Endothelial cell of umbilical vein (primary cell): ENCODE measurements around the gene STAG1. TPM values are rescaled to one million over a fixed set of nuclear protein-coding genes. Genes with fewer than 3 reads are reported as not detected.

Experiments used
- BruUV-seq: library from RNA; stranded (reverse); fragments of 400-500 nt; replicated peaks from 2 replicates; lab custom pipeline; 2021; lab: Mats Ljungman, UMichigan
- CTCF ChIA-PET: fragments of 300-600, 350-600 bp; sonication (Branson Sonifier 250); formaldehyde crosslinking; loops from one replicate; lab custom pipeline; 2021; ENCODE audit warnings: antibody characterized with exemption, inconsistent platforms; lab: Charles Lee
- POLR2A ChIA-PET: fragments of 300-600, 350-600 bp; sonication (Branson Sonifier 250); formaldehyde crosslinking; loops from one replicate; lab custom pipeline; 2021; ENCODE audit warnings: antibody characterized with exemption, inconsistent platforms; lab: Charles Lee
- DNase-seq: peaks from one replicate; pipeline ENCODE4 v3.0.0-alpha.2; 2011; ENCODE audit warnings: low read depth, low spot score
- FAIRE-seq: peaks from 2 replicates; lab custom pipeline; 2011; peaks lifted over from hg19 to GRCh38; lab: Jason Lieb, UNC
- H2AFZ ChIP-seq: 2 replicates; pipeline ENCODE4 v1.6.0; 2012; ENCODE audit warnings: low read depth, low read length, control low read depth, inconsistent platforms
- H3K27ac ChIP-seq: 2 replicates; pipeline ENCODE4 v1.5.1; 2011; ENCODE audit warnings: low read depth, mild to moderate bottlenecking, control low read depth, low read length, moderate library complexity; ENCODE audit not compliant: insufficient read depth
- H3K27me3 ChIP-seq, 2 experiments: 2 replicates each; pipeline versions ENCODE4 v1.6.0 to v1.6.1; 2011; ENCODE audit warnings: low read length in 2 of 2, mixed read lengths in 1 of 2; ENCODE audit not compliant: control insufficient read depth in 2 of 2, insufficient read depth in 2 of 2
- H3K36me3 ChIP-seq, 2 experiments: 2 replicates in 1 of 2; 3 replicates in 1 of 2; pipeline ENCODE4 v1.5.1; 2011; ENCODE audit warnings: low read length in 2 of 2, mild to moderate bottlenecking in 1 of 2, moderate library complexity in 1 of 2; ENCODE audit not compliant: control insufficient read depth in 2 of 2, insufficient read depth in 2 of 2; ENCODE audit errors: extremely low read depth in 1 of 2
- H3K4me1 ChIP-seq: 3 replicates; pipeline ENCODE4 v1.5.1; 2011; ENCODE audit warnings: mild to moderate bottlenecking, low read length; ENCODE audit not compliant: control insufficient read depth, insufficient read depth; ENCODE audit errors: extremely low read depth
- H3K4me2 ChIP-seq: 2 replicates; pipeline ENCODE4 v1.6.1; 2011; ENCODE audit warnings: low read length, control low read depth, mixed read lengths; ENCODE audit not compliant: insufficient read depth
- H3K4me3 ChIP-seq, 3 experiments: fragments of 200-600 bp in 1 of 3; sonication (generic), shearing (Covaris generic) in 1 of 3; replicated peaks in 1 of 3; 2 replicates each; pipeline ENCODE4 v1.5.1; 2011 to 2016; ENCODE audit warnings: control low read depth in 3 of 3, low read length in 3 of 3, mild to moderate bottlenecking in 2 of 3, inconsistent platforms in 1 of 3, low read depth in 1 of 3, moderate library complexity in 1 of 3; ENCODE audit not compliant: insufficient read depth in 1 of 3
- H3K79me2 ChIP-seq: 2 replicates; pipeline ENCODE4 v1.6.0; 2012; ENCODE audit warnings: low read length, inconsistent platforms; ENCODE audit not compliant: control insufficient read depth, insufficient read depth
- H3K9ac ChIP-seq: replicated peaks from 2 replicates; pipeline ENCODE3; 2011; ENCODE audit warnings: low read length, control low read depth; ENCODE audit not compliant: insufficient read depth; ENCODE audit errors: extremely low read depth
- H3K9me1 ChIP-seq: replicated peaks from 3 replicates; pipeline ENCODE4 v1.6.0; 2011; ENCODE audit warnings: mild to moderate bottlenecking, low read length; ENCODE audit not compliant: control insufficient read depth, insufficient read depth; ENCODE audit errors: extremely low read depth
- H3K9me3 ChIP-seq: replicated peaks from 2 replicates; pipeline ENCODE4 v1.5.1; 2012; ENCODE audit warnings: low read length, inconsistent platforms; ENCODE audit not compliant: control insufficient read depth, insufficient read depth
- H4K20me1 ChIP-seq: replicated peaks from 2 replicates; pipeline ENCODE3; 2011; ENCODE audit warnings: mild to moderate bottlenecking, low read length; ENCODE audit not compliant: control insufficient read depth, insufficient read depth; ENCODE audit errors: extremely low read depth
- EZH2 ChIP-seq: IDR thresholded peaks from 2 replicates; pipeline ENCODE4 v1.6.1; 2012; ENCODE audit warnings: borderline replicate concordance, low read depth, mild to moderate bottlenecking, moderate library complexity, low read length, inconsistent platforms; ENCODE audit not compliant: severe bottlenecking
- FOS ChIP-seq: IDR thresholded peaks from 2 replicates; pipeline ENCODE4 v1.6.1; 2011; ENCODE audit warnings: mild to moderate bottlenecking, low read length, moderate library complexity, borderline replicate concordance; ENCODE audit not compliant: insufficient read depth
- GATA2 ChIP-seq: IDR thresholded peaks from 2 replicates; pipeline ENCODE4 v1.7.0; 2011; ENCODE audit warnings: low read depth, mild to moderate bottlenecking, moderate library complexity, mixed read lengths, low read length; ENCODE audit not compliant: insufficient read length, insufficient read depth
- JUN ChIP-seq: IDR thresholded peaks from 2 replicates; pipeline ENCODE4 v1.6.1; 2011; ENCODE audit warnings: borderline replicate concordance, low read depth; ENCODE audit not compliant: insufficient read length, insufficient read depth
- MYC ChIP-seq: IDR thresholded peaks from one replicate; pipeline ENCODE4 v1.6.1; 2011; ENCODE audit warnings: mild to moderate bottlenecking, low read depth, low read length
- POLR2A ChIP-seq: IDR thresholded peaks from 2 replicates; pipeline ENCODE4 v1.6.1; 2012; ENCODE audit warnings: low read depth, mild to moderate bottlenecking, control low read depth, low read length
- POLR2AphosphoS5 ChIP-seq: IDR thresholded peaks from 2 replicates; pipeline ENCODE4 v1.6.1; 2012; ENCODE audit warnings: low read depth, mild to moderate bottlenecking, control low read depth, low read length, moderate library complexity; ENCODE audit not compliant: insufficient read depth
- dilution Hi-C: fragments of 300-500 bp; cut with MboI; formaldehyde crosslinking; loops from one replicate; pipeline ENCODE4 v1.15.0; 2019; ENCODE audit warnings: low sequenced_read_pairs; ENCODE audit not compliant: extremely low pct_ligation_motif_present
- intact Hi-C: fragments of 100-400 bp; cut with micrococcal nuclease; formaldehyde crosslinking; loops from one replicate; pipeline ENCODE4 v1.10.0; 2022
- polyA plus RNA-seq, 4 experiments: library from polyadenylated mRNA; depleted of rRNA in 3 of 4; stranded (reverse) in 3 of 4; unstranded in 1 of 4; fragments of >200 nt; gene quantifications; 2 replicates each; pipeline versions ENCODE4 v1.2.1 to v1.2.3, GENCODE V29; 2011 to 2012; ENCODE audit warnings: missing spikeins in 1 of 4
- total RNA-seq: library from RNA; stranded (reverse); gene quantifications from 2 replicates; pipeline ENCODE4 v1.2.3, GENCODE V29; 2021
- TF ChIP-seq, protein P1 (sequence below), 2 donors: IDR thresholded peaks; 1 replicate in 1 of 2; 2 replicates in 1 of 2; pipeline ENCODE4 v1.5.1; 2011; ENCODE audit warnings: low read length in 2 of 2, mild to moderate bottlenecking in 2 of 2, moderate library complexity in 2 of 2, control low read depth in 1 of 2, inconsistent platforms in 1 of 2, low read depth in 1 of 2; ENCODE audit not compliant: insufficient read depth in 1 of 2; ENCODE audit errors: extremely low read depth in 1 of 2
- TF ChIP-seq, protein P2 (sequence below): IDR thresholded peaks from 2 replicates; pipeline ENCODE4 v1.6.1; 2011; ENCODE audit not compliant: insufficient read depth, insufficient read length

The STAG1 gene
- total and polyA plus RNA-seq, 2 donors (not counting 3 experiments of a cell fraction or from before 2014, with no cell fraction given), result 7.4 to 42.1 TPM

- ChIA-PET CTCF (interaction anchor here (0.6 to 3.9 kb wide), 62 partner anchors 7 to 786 kb away, joined by 3 to 253 read pairs (median 6); partner anchors contain the start of genes MSL2, NCK1 and PPP2R3A), POLR2A (interaction anchor here (0.9 to 1.7 kb wide), 7 partner anchors 67 to 682 kb away, joined by 3 to 17 read pairs (median 6); partner anchors contain the start of genes MSL2, NCK1 and SLC35G2)
- no peaks in the 10 kb centered on the region for H3K36me3 ChIP-seq
- BruUV-seq, result no TSS peak
- peak overlapping the region; percentile 86 for H3K27ac ChIP-seq
- peak overlapping the region; percentile 96 for H3K9ac ChIP-seq
- peaks cover 47% of the 10 kb centered on the region for H3K79me2 ChIP-seq
- dilution Hi-C loops, result no loop called here
- TF ChIP-seq EZH2 (no peak), MYC (no peak), POLR2AphosphoS5 (peak; percentile 54), POLR2A (peak; percentile 62)
- no peaks in the 10 kb centered on the region for H4K20me1 ChIP-seq
- H3K27me3 ChIP-seq, result no peaks in the 10 kb centered on the region
- FAIRE-seq (peak; percentile 72), DNase-seq (peak; percentile 84)
- peak overlapping the region; percentile 95 for H3K4me2 ChIP-seq
- H3K4me1 ChIP-seq, result peaks cover 19% of the 10 kb centered on the region
- H3K9me3 ChIP-seq, result no peaks in the 10 kb centered on the region
- peak overlapping the region; percentile 59 to 93 (median 82) for H3K4me3 ChIP-seq
- H3K9me1 ChIP-seq, result no peaks in the 10 kb centered on the region
- intact Hi-C loops, result loop anchor here (1.0 to 10.0 kb wide), 12 partner anchors 67 to 676 kb away; partner anchors contain the start of genes MSL2, NCK1 and PCCB
- peak overlapping the region; percentile 58 for H2AFZ ChIP-seq
Measured at GRCh38 chr3:136751316-136752171, 634 bp downstream of the STAG1 start.

DNA sequence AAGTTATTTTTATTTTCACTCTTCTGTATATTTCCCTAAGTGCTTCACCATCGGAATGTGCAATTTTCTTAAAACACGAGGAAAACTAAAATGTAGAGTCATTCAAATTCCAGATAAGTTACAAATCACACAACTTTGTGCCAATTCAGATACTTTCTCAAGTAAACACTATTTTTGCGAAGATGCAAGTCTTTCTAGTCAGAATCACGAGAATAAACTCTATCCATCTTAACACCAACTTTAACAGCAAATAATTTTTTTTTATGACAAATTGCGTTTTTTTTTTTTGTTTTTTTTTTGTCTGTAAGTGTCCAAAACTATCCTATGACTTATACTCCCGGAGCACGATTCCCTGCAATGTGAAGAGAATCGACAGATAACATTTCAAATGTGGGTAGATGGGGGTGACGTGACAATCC, 1.3 kb downstream of the STAG1 start:
- FAIRE-seq (no peak), DNase-seq (no peak)
- H3K36me3 ChIP-seq, result no peaks in the 10 kb centered on the region
- no peaks in the 10 kb centered on the region for H3K9me1 ChIP-seq
- peak overlapping the region; percentile 9 for H2AFZ ChIP-seq
- ChIA-PET CTCF (interaction anchor here (1.8 to 3.9 kb wide), 6 partner anchors 262 to 676 kb away, joined by 14 to 253 read pairs (median 116); no protein-coding TSS in a partner anchor), POLR2A (no interaction called here)
- intact Hi-C loops (loop anchor here (5.0 to 10.0 kb wide), 3 partner anchors 144 to 609 kb away; no protein-coding TSS in a partner anchor), dilution Hi-C loops (no loop called here)
- peak overlapping the region; percentile 59 to 93 (median 82) for H3K4me3 ChIP-seq
- no peaks in the 10 kb centered on the region for H4K20me1 ChIP-seq
- H3K9me3 ChIP-seq, result no peaks in the 10 kb centered on the region
- peaks cover 24% of the 10 kb centered on the region for H3K4me1 ChIP-seq
- peak overlapping the region; percentile 95 for H3K4me2 ChIP-seq
- H3K27me3 ChIP-seq, result no peaks in the 10 kb centered on the region
- H3K9ac ChIP-seq, result peak overlapping the region; percentile 96
- H3K27ac ChIP-seq, result peak overlapping the region; percentile 86
- TF ChIP-seq JUN (no peak), POLR2A (no peak), FOS (no peak), EZH2 (no peak), POLR2AphosphoS5 (no peak), GATA2 (no peak), MYC (no peak)
- TF ChIP-seq, protein P1, sequence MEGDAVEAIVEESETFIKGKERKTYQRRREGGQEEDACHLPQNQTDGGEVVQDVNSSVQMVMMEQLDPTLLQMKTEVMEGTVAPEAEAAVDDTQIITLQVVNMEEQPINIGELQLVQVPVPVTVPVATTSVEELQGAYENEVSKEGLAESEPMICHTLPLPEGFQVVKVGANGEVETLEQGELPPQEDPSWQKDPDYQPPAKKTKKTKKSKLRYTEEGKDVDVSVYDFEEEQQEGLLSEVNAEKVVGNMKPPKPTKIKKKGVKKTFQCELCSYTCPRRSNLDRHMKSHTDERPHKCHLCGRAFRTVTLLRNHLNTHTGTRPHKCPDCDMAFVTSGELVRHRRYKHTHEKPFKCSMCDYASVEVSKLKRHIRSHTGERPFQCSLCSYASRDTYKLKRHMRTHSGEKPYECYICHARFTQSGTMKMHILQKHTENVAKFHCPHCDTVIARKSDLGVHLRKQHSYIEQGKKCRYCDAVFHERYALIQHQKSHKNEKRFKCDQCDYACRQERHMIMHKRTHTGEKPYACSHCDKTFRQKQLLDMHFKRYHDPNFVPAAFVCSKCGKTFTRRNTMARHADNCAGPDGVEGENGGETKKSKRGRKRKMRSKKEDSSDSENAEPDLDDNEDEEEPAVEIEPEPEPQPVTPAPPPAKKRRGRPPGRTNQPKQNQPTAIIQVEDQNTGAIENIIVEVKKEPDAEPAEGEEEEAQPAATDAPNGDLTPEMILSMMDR (IDR thresholded peaks at IDR 0.05; ENCODE audit: extremely low read depth in 1 of 2, insufficient read depth in 1 of 2, low read depth in 1 of 2, low read length in 2 of 2), result no peak
- TF ChIP-seq, protein P2, sequence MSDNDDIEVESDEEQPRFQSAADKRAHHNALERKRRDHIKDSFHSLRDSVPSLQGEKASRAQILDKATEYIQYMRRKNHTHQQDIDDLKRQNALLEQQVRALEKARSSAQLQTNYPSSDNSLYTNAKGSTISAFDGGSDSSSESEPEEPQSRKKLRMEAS, result no peak
- peaks cover 53% of the 10 kb centered on the region for H3K79me2 ChIP-seq
- BruUV-seq, result TSS peak; percentile 44
